Neutrophil (primary cell): ENCODE measurements around the gene GATA1.

Source experiments
- H3K27ac ChIP-seq: fragments of 200-600 bp; sonication (generic); 2 replicates; pipeline ENCODE4 v1.5.1; 2016; ENCODE audit warnings: mild to moderate bottlenecking, moderate library complexity
- H3K27me3 ChIP-seq: fragments of 200-600 bp; sonication (generic); 2 replicates; pipeline ENCODE4 v1.6.0; 2016; ENCODE audit warnings: mild to moderate bottlenecking
- H3K36me3 ChIP-seq: fragments of 200-600 bp; sonication (generic); 2 replicates; pipeline ENCODE4 v1.5.1; 2017
- H3K4me1 ChIP-seq, 2 experiments: fragments of 200-600 bp in 1 of 2; sonication (generic) in 1 of 2; 1 replicate in 1 of 2; 2 replicates in 1 of 2; pipeline versions ENCODE4 v1.5.1 to v1.6.1; 2013 to 2016; ENCODE audit warnings: low read depth in 1 of 2, low read length in 1 of 2, mild to moderate bottlenecking in 1 of 2, moderate library complexity in 1 of 2; ENCODE audit not compliant: control insufficient read depth in 1 of 2, insufficient read depth in 1 of 2
- H3K4me3 ChIP-seq, 2 experiments: fragments of 200-600 bp in 1 of 2; sonication (generic) in 1 of 2; 1 replicate in 1 of 2; 2 replicates in 1 of 2; pipeline ENCODE4 v1.5.1; 2013 to 2016; ENCODE audit warnings: low read depth in 1 of 2, low read length in 1 of 2, mild to moderate bottlenecking in 1 of 2, moderate library complexity in 1 of 2
- H3K9me3 ChIP-seq: fragments of 200-600 bp; sonication (generic); 2 replicates; pipeline ENCODE4 v1.5.1; 2016
- CTCF ChIP-seq: fragments of 200-600 bp; sonication (generic); IDR thresholded peaks from 2 replicates; pipeline ENCODE4 v1.5.1; 2016; ENCODE audit warnings: antibody characterized with exemption

GATA1 gene

GRCh38 chrX:48753708-48754228 is 32.6 kb upstream of the GATA1 start:
- H3K4me1 ChIP-seq = no peaks in the 10 kb centered on the region
- no peak for TF ChIP-seq CTCF
- H3K27ac ChIP-seq = no peak overlapping the region
- H3K36me3 ChIP-seq = no peaks in the 10 kb centered on the region
- no peaks in the 10 kb centered on the region for H3K27me3 ChIP-seq
- H3K9me3 ChIP-seq = no peaks in the 10 kb centered on the region
- no peak overlapping the region for H3K4me3 ChIP-seq

- no peaks in the 10 kb centered on the region for H3K27me3 ChIP-seq
- no peaks in the 10 kb centered on the region for H3K4me1 ChIP-seq
- H3K9me3 ChIP-seq = no peaks in the 10 kb centered on the region
- TF ChIP-seq CTCF = no peak
- no peak overlapping the region for H3K4me3 ChIP-seq
- no peak overlapping the region for H3K27ac ChIP-seq
- H3K36me3 ChIP-seq = no peaks in the 10 kb centered on the region
Observed at GRCh38 chrX:48754238-48754637, 32.2 kb upstream of the GATA1 start.

DNA sequence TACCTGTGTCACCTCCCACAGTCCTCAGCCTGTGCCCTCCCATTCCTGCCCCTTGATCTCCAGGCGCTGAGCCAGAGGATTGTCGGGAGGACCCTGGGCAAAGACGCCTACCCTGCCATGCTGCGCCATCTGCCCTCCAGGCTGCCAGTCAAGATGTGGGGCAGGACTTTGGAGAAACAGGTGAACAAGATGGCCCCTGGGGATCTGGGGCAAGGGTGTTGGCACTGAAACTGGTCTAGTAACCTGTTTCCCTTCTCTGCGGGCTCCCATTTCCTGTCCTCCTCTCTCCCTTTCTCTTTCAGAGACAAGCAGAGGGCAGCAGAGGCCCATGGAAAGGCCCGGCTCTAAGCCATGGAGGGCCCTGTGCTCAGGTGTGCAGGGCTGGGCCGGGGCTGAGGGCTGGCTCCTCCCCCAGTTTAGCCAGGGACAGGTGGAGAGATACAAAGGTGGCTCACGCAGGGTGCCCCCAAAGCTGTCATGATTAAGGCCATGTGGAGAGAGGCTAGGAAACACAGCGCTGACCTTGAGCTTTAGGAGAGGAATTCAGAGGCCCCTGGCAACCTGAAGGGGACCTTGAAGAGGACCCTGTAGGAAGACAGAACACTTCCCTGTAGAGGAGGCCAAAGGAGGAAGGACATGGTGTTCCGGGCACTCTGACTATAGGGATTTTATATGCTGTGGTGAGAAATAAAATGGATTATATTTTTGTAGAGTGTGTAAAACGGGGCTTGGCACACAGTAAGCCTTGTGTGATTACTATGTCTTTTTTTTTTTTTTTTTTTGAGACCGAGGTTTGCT is 24.5 kb upstream of the GATA1 start, which contains the start of gene GLOD5:
Gene GLOD5 (plus strand): TSS at position 74 of the 798 bp plus-strand sequence. CDS start 44 bp downstream, at position 118.
- Histone ChIP-seq H3K27me3 (no peaks in the 10 kb centered on the region), H3K4me1 (no peaks in the 10 kb centered on the region), H3K27ac (no peak within 1 kb of the TSS), H3K36me3 (no peaks in the 10 kb centered on the region), H3K4me3 (no peak within 1 kb of the TSS), H3K9me3 (no peaks in the 10 kb centered on the region)
- no peak for TF ChIP-seq CTCF

- Histone ChIP-seq H3K4me3 (no peak overlapping the region), H3K9me3 (no peaks in the 10 kb centered on the region), H3K36me3 (no peaks in the 10 kb centered on the region), H3K4me1 (no peaks in the 10 kb centered on the region), H3K27ac (no peak overlapping the region), H3K27me3 (no peaks in the 10 kb centered on the region)
- no peak for TF ChIP-seq CTCF
Observed at GRCh38 chrX:48769230-48769629, 17.2 kb upstream of the GATA1 start.

GRCh38 chrX:48770296-48770695 is 16.1 kb upstream of the GATA1 start:
- no peak for TF ChIP-seq CTCF
- no peak overlapping the region for H3K27ac ChIP-seq
- H3K9me3 ChIP-seq = no peaks in the 10 kb centered on the region
- no peaks in the 10 kb centered on the region for H3K27me3 ChIP-seq
- H3K4me3 ChIP-seq = no peak overlapping the region
- H3K36me3 ChIP-seq = no peaks in the 10 kb centered on the region
- no peaks in the 10 kb centered on the region for H3K4me1 ChIP-seq
